Activated CD4-positive, alpha-beta T cell treated with anti-CD3 and anti-CD28 coated beads, Interleukin-2, amount 10 ng/mL, durations not matched to agents 24 days and 14 days (primary cell): Measurements from ENCODE around the gene CCSER2. TPM values are rescaled to one million over a fixed set of nuclear protein-coding genes. Genes with fewer than 3 reads are reported as not detected.

ENCODE experiments used
- DNase-seq: peaks from one replicate; pipeline ENCODE4 v3.0.0; 2022
- H3K27ac Mint-ChIP-seq: one replicate; pipeline ENCODE4 v1.8.0; 2022; ENCODE audit warnings: mild to moderate bottlenecking, mixed read lengths
- H3K27me3 Mint-ChIP-seq: one replicate; pipeline ENCODE4 v1.8.0; 2022; ENCODE audit warnings: mixed read lengths
- H3K36me3 Mint-ChIP-seq: one replicate; pipeline ENCODE4 v1.8.0; 2022; ENCODE audit warnings: low read depth, mild to moderate bottlenecking, mixed read lengths
- H3K4me1 Mint-ChIP-seq: one replicate; pipeline ENCODE4 v1.8.0; 2021; ENCODE audit warnings: mixed read lengths
- H3K4me3 Mint-ChIP-seq: one replicate; pipeline ENCODE4 v1.8.0; 2022; ENCODE audit warnings: mild to moderate bottlenecking, moderate library complexity, mixed read lengths
- H3K9me3 Mint-ChIP-seq: one replicate; pipeline ENCODE4 v1.8.0; 2021; ENCODE audit warnings: mixed read lengths
- intact Hi-C: fragments of 100-400 bp; cut with micrococcal nuclease; formaldehyde crosslinking; loops from one replicate; pipeline ENCODE4 v1.15.1; 2023
- total RNA-seq: library from RNA; stranded (reverse); gene quantifications from 2 replicates; pipeline ENCODE4 v1.2.3, GENCODE V29; 2022

CCSER2 gene
- total RNA-seq, 1 donor from 2014 or later: 45.6 TPM

- Mint-ChIP-seq H3K36me3 (no peaks in the 10 kb centered on the region), H3K27me3 (peaks cover 30% of the 10 kb centered on the region)
Observed at GRCh38 chr10:84551437-84552120, 223.2 kb downstream of the CCSER2 start.

GRCh38 chr10:84552478-84552877 lies 224.1 kb downstream of the CCSER2 start:
- no peak for DNase-seq
- peaks cover 30% of the 10 kb centered on the region for H3K27me3 Mint-ChIP-seq
- H3K4me3 Mint-ChIP-seq: no peak overlapping the region
- no peaks in the 10 kb centered on the region for H3K4me1 Mint-ChIP-seq
- H3K9me3 Mint-ChIP-seq: no peaks in the 10 kb centered on the region
- no peaks in the 10 kb centered on the region for H3K36me3 Mint-ChIP-seq
- no peak overlapping the region for H3K27ac Mint-ChIP-seq
- intact Hi-C loops: no loop called here

More at GRCh38 chr10:84551437-84552120, 223.2 kb downstream of the CCSER2 start:
- Mint-ChIP-seq H3K9me3 (no peaks in the 10 kb centered on the region), H3K4me1 (no peaks in the 10 kb centered on the region), H3K27ac (no peak overlapping the region), H3K4me3 (no peak overlapping the region)
- no peak for DNase-seq
- intact Hi-C loops: no loop called here

GRCh38 chr10:84562592-84562991 lies 234.2 kb downstream of the CCSER2 start:
- Mint-ChIP-seq H3K4me1 (no peaks in the 10 kb centered on the region), H3K36me3 (no peaks in the 10 kb centered on the region), H3K27me3 (peaks cover 15% of the 10 kb centered on the region), H3K27ac (no peak overlapping the region), H3K9me3 (no peaks in the 10 kb centered on the region), H3K4me3 (no peak overlapping the region)
- no peak for DNase-seq
- intact Hi-C loops: no loop called here

GRCh38 chr10:84563355-84563754 lies 235.0 kb downstream of the CCSER2 start:
- intact Hi-C loops: no loop called here
- no peak for DNase-seq
- Mint-ChIP-seq H3K9me3 (no peaks in the 10 kb centered on the region), H3K4me3 (no peak overlapping the region), H3K36me3 (no peaks in the 10 kb centered on the region), H3K27ac (no peak overlapping the region), H3K27me3 (peaks cover 15% of the 10 kb centered on the region), H3K4me1 (no peaks in the 10 kb centered on the region)

- H3K27ac Mint-ChIP-seq: no peak overlapping the region
- no peaks in the 10 kb centered on the region for H3K36me3 Mint-ChIP-seq
- peaks cover 14% of the 10 kb centered on the region for H3K27me3 Mint-ChIP-seq
- H3K9me3 Mint-ChIP-seq: no peaks in the 10 kb centered on the region
- no peak for DNase-seq
- no peaks in the 10 kb centered on the region for H3K4me1 Mint-ChIP-seq
- no peak overlapping the region for H3K4me3 Mint-ChIP-seq
- intact Hi-C loops: no loop called here
Observed at GRCh38 chr10:84563868-84564267, 235.5 kb downstream of the CCSER2 start.

- no peak for DNase-seq
- H3K9me3 Mint-ChIP-seq: no peaks in the 10 kb centered on the region
- intact Hi-C loops: no loop called here
- no peaks in the 10 kb centered on the region for H3K36me3 Mint-ChIP-seq
- H3K4me3 Mint-ChIP-seq: no peak overlapping the region
- H3K27ac Mint-ChIP-seq: no peak overlapping the region
- H3K27me3 Mint-ChIP-seq: peaks cover 13% of the 10 kb centered on the region
- no peaks in the 10 kb centered on the region for H3K4me1 Mint-ChIP-seq
Observed at GRCh38 chr10:84565881-84566582, 237.6 kb downstream of the CCSER2 start.

GRCh38 chr10:84567133-84567532 lies 238.7 kb downstream of the CCSER2 start:
- Mint-ChIP-seq H3K4me3 (no peak overlapping the region), H3K9me3 (no peaks in the 10 kb centered on the region), H3K4me1 (no peaks in the 10 kb centered on the region), H3K27ac (no peak overlapping the region), H3K36me3 (no peaks in the 10 kb centered on the region), H3K27me3 (peaks cover 13% of the 10 kb centered on the region)
- intact Hi-C loops: no loop called here
- DNase-seq: no peak

Other genes with a start within 250 kb of the CCSER2 start
- 145 and 148 TPM in 2 replicates for gene GHITM, start 189.1 kb upstream of the CCSER2 start, total RNA-seq
- gene GPR15LG, start 154.8 kb upstream of the CCSER2 start, total RNA-seq: not detected in 2 replicates
- 0.26 and 0.33 TPM in 2 replicates for gene CDHR1, start 134.1 kb upstream of the CCSER2 start, total RNA-seq
- not detected in 2 replicates for gene LRIT2, start 103.0 kb upstream of the CCSER2 start, total RNA-seq
- gene LRIT1, start 87.0 kb upstream of the CCSER2 start, total RNA-seq: not detected in 2 replicates
- gene RGR, start 83.5 kb upstream of the CCSER2 start, total RNA-seq: not detected in 2 replicates